Activated gamma-delta T cell (primary cell): ENCODE results near the gene CCNJ.
"Not testable (repeated sequence)": the region's sequence is repeated elsewhere in the genome, so short reads cannot be mapped to it uniquely, and the experiment has no call there.

ENCODE experiments used
- DNase-seq: peaks from one replicate; lab custom pipeline; 2025; lab: John Stamatoyannopoulos, UW
- total RNA-seq, 2 donors: gene quantifications; one replicate each; lab custom pipeline; 2026; lab: John Stamatoyannopoulos, UW

The CCNJ gene, protein sequence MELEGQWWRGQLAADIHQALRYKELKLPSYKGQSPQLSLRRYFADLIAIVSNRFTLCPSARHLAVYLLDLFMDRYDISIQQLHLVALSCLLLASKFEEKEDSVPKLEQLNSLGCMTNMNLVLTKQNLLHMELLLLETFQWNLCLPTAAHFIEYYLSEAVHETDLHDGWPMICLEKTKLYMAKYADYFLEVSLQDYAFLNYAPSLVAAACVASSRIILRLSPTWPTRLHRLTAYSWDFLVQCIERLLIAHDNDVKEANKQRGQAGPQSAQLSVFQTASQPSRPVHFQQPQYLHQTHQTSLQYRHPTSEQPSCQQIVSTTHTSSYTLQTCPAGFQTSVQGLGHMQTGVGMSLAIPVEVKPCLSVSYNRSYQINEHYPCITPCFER
- 18.4 to 25.0 reads per million in 2 donors for total RNA-seq

DNA sequence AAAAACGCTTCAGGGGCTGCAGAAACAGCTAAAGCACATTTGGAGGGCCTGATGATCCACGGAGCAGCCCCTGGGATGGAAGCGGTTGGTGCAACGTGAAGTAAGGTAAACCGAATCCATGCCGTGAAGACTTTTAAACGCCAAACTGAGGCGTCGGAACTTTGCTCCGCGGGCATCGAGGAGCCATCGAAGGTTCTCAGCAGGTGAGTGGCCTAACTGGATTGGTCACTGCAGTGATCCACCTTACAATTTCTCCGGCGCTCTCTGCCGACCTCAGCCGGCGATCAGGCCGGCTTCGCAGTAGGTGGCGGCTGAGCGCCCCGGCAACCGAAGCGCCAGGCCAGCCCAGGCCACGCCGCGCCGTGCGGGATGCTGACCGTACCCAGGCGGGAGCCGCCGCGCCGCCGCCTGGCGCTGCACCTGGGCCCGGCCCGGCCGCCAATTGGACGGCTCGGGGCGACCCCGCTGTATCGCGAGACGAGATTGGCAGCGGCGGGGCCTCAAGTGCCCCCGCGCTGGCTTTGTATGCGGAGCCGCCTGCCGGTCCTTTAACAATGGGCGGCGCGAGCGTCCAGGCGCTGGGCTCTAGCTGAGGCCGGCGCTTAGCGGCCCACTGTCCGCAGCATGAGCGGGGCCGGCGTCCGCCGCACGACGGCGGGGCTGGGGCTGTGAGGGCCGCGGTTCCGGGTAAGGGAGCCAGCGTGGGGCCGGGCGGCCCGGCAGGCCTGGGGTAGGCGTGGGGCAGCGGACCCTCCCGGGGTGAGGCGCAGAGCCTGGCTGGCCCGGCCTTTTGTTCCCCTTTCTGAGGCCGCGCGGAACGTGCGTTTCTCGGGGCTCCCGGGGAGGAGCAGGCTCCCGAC is at the start of gene CCNJ:
TSS of gene CCNJ (plus strand) at position 551 of the 860 bp plus-strand sequence. CDS start 811 bp downstream, outside the sequence.
- DNase-seq = peak; percentile 76

DNA sequence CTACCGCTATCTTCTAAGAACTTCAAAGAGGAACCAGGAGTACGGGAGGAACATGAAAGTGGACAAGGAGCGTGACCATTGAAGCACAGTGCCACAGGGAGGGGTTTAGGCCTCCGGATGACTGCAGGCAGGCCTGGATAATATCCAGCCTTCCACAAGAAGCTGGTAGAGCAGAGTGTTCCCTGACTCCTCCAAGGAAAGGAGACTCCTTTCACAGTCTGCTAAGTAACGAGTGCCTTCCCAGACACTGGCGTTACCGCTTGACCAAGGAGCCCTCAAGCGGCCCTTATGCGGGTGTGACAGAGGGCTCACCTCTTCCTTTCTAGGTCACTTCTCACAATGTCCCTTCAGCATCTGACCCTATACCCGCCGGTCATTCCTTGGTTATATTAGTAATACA is 49.0 kb upstream of the CCNJ start:
- DNase-seq = not testable (repeated sequence)

DNA sequence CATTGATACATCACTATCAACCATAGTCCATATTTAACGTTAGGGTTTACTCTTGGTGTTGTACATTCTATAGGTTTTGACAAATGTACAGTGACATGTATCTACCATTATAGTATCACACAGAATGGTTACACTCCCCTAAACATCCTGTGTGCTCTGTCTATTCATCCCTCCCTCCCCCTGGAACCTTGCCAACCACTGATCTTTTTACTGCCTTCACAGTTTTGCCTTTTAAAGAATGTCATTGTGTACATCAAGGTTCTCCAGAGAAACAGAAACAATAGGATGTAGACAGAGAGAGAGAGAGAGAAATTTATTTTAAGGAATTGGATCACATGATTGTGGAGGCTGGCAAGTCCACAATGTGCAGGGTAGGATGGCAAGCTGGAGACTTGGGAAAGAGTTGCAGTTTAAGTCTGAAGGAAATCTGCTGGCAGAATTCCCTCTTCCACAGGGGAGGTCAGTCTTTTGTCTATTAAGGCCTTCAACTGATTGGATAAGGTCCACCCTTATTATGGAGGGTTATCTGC is 45.1 kb upstream of the CCNJ start:
- DNase-seq = no peak

DNA sequence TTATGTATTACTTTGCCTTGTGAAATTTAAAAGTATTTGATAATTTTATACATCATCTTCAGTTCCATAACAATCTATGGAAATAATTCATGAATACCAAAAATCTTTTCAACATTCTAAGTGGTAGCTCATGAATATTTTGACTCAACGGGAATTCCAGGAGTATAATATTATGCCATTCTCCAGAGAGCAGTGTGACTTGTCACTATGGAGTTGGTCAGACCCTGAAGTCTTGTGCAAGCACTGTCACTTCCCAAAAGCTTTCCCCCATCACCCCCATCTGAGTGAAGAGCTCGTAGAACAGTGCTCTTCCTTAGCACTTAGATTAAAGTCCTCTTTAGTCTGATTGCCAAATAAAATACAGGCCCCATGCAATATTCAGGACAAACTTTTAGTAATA is 29.4 kb upstream of the CCNJ start:
- DNase-seq = no peak

DNA sequence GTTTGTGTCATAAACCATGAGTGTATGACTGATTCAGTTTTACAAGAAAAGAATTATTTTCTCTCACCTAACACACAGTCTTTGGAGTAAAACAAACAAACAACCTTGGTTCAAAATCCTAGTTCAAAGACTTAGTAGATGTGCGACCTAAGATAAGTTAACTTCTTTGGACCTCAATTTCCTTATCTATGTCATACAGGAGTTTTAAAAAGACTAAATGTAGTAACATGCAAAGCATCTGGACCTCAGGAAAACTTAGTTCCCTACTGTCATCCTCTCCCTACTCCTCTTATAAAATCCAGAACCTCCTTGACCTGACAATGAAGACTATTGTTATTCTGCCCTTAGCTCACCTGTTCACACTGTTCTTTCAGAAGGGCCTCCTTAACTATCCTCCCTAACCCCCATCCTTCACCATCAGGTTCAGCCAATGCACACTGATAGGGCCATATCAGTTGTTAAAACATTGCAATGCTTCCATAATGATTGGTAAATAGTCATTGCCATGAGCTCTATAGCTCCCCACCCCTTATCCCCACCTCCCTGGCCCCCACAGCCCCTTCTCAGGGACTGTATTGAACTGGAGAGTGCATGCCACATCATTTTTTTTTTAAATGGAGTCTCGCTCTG is 28.8 kb upstream of the CCNJ start:
- no peak for DNase-seq

DNA sequence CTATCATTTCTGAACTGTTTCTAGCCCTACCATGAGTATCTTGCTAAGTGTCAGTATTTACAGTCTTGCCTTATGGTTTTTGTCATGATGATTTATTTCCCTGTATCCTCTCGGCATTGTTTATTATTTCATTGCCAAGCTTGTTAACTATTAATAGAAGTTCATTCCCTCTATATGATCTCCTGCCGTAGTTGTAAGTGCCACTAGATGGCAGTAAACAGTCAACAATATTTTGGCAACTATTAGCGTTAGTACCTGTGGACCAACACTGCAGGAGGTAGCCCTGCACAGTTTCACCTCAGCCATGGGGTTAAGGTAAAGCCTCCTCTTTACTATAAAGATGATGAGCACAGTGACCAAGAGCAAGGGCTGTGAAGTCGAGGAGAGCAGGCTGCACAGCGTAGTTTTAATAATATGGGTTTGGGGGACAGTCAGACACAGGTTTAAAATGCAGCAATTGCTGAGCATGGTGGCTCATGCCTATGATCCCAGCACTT is 26.1 kb upstream of the CCNJ start:
- no peak for DNase-seq

DNA sequence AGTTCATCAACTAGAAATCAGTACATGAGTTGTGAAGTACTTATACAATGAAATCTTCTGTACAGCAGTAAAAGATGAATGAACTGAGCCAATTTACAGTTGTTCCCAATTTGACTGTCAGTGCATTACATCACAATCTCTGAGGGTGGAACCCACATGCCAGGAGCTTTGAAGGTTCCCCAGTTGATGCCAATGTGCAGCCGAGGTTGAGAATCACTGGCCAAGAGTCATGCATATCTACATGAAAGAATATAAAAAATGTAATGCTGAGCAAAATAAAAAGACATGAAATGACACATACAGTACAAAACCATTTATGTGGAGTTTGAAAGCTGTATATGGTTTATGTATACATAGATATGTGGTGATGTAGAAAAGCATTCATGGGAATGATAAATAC is 22.1 kb upstream of the CCNJ start:
- DNase-seq = no peak

DNA sequence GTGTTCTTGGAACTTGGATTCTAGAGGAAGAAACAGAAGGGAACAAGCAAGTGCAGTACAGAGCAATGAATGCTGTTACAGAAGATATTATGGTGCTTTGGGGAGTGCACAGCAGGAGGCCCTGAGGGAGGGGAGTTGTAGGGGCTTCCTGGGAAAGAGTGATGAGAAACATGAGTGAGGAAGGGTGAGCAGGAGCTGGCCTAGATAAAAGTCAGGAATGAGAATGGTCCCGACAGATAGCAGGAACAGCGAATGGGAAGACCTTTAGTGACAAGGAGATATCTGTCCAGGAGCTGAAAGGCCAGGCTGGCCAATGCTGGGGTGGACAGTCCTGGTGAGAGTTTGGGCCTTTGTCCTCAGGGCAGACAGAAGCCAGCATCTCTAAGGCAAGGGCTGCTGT is 20.6 kb upstream of the CCNJ start:
- DNase-seq = no peak

DNA sequence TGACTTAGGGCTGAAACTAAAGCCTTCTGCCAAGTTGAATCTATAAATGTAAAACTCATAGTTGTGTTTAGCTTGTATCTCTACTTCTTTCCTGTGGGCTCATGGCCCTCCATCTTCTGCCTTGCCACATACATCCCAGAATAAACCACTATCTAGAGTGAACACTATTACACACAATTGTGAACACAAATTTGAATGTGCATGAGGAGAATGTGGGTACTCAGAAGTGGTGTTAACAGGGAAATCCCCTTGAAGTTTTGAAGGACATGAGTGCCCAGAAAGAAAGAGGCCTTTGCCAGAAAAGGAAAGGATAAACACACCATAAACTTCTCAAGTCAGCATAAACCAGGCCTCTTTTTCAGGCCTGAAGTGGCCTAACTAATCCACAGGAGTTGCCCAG is 20.2 kb upstream of the CCNJ start:
- no peak for DNase-seq

DNA sequence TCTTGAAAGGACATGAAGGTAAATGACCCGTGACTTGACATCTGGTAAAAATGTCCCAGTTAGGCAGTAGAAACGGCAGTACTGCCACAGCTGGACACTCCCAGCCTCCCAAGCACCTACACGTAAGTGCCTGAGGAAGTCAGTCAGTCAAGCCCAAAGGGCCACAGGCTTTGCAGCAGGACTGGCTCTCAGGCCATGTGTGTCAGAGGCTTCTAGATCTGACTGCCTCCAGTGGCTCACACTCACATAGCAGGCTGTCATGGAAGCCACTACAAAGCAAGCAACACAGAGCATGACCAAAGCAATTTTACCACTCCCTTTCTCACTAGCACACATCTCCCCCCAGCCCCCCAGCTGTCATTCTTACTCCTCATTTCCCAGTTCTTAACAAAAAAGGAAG is 17.8 kb upstream of the CCNJ start:
- no peak for DNase-seq

DNA sequence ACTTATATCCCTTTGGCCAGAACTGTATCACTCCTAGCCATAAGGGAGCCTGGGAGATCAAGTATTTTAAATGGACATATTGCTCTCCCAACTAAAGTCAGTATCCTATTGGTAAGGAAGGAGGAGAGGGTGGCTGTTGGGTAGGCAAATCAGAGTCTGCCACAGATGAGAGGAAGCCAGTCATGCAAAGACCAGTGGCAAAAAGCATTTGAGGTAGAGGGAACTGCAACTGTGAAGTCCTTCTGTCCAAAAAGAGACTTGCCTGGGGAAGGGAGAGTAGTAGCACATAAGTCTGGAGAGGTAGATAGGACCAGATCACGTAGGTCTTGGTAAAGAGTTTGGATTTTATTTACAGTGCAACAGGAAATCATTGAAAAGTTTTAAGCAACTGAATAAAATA is 8.8 kb upstream of the CCNJ start:
- no peak for DNase-seq

DNA sequence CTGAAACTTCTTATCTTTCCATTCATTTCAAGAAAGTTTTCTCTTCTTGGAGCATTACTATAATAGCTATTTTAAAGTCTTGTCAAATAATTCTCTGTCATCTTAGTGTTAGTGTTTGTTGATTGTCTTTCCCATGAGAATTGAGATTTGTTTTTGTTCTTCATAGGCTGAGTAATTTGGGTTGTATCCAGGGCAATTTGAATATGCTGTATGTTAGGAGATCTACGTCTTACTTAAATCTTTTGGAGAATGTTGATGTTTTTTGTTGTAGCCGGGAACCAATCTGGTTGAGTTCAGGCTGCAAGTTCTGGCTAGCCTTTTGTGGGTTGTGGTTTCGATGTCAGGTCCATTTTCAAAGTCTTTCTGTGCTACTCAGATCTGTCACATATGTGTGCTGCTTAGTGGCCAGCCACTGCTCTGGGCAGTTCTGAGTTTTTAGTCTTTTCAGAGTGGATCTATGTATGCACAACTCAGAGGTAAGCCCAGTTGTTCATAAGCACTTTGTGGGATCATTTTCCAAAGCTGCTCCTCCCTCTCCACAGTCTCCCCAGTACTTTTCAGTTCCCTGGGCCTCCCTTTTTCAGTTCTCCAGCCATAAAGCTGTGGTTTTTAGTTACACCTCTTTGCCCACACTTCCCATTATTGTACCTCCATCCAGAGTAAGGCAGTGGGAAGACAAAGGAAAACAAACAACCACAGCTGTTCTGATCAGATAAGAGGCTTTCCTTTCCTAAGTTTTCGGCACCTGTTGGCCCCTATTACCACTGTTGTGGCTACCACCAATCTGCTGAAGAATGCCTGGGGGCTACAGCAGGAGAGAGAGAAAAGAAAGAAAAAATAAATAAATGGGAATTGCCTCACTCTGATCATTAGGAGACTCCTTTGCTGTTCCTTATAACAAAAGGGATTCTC is 4.7 kb upstream of the CCNJ start:
- DNase-seq = no peak

DNA sequence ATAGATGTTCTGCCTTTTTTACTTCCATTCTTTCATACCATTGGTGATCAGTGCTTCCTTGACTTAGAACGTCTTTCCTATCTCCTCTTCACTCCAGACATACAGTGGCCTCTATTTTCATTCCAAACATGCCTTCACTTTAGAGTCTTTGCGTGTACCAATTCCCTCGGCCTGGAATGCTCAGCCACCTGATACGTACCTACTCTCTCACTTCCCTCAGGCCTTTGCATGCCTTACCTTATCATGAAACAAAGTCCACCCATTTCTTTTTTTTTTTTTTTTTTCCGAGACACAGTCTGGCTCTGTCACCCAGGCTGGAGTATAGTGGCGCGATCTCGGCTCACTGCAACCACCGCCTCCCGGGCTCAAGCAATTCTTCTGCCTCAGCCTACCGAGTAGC is 2.2 kb upstream of the CCNJ start:
- no peak for DNase-seq

DNA sequence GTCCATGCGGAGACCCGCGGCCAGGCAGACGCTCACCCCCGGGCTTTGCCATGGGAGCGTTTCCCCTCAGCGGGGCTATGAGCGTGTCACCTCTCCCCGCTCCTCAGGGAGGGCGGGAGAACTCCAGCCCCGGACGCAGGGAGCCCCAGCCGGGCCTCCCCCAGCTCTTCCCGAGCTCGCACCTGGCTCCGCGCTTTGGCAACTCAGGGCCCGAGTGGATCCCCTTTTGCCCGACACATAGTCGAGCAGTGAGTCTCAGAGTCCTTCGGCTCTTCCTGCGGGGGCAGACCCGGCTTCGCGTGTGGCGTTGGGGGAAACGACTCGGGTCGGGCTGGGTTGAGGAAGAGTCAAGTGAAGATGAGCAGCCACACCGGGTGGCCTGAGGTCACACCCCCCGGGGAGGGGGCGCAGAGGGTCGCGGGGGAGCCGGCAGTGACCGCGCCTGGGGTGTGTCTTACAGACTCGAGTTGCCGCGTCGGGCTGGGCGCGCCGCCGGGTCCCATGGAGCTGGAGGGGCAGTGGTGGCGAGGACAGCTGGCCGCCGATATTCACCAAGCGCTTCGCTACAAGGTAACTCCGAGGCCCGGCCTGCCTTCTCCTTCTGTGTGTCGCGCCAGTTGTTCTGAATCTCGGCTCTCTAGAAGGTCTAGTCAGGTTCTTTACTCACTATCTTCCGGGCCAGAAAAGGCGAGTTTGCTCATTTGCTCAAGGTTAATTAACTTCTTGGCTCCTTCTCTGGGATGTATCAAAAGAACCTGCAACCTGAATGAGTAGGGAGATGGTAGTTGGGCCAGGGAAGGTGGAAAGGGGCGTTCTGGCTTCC is 721 bp downstream of the CCNJ start:
- peak; percentile 19 for DNase-seq

DNA sequence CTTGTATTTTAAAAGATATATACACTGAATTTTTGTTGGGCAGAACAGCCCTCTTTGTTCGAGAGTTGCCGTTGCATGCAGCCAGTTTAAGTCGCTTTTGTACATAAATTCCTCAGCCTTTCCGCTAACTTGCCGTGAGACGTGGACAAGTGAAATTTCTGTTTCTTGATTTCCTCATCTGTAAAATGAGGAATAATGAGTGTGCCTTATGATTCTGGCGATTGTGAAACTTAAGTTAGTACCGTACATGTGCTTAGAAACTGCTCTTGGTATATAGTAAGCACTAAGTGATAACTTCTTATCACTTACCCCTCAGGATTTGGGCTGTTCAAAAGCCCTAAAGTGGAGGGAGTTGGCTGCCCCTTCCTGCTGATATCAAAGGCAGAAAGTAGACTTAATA is 1.4 kb downstream of the CCNJ start:
- no peak for DNase-seq

DNA sequence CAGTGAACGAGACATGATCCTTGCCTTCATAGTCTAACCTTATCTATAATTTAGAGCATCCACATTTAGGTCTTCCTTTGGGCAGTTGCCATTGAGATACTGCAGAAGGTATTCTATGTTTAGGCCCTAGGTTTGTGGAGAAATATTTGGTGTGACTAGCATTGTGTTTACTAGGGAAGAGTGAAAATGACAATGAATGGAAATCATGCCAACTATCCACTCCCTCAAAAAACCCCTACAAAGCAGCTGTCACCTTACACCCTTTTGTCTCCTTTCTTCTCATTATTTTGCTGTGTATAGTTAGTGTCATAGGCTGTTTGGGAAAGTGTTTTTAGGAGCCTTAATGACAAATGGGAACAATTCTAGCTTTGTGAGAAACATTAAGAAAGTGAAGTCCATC is 3.2 kb downstream of the CCNJ start:
- no peak for DNase-seq

DNA sequence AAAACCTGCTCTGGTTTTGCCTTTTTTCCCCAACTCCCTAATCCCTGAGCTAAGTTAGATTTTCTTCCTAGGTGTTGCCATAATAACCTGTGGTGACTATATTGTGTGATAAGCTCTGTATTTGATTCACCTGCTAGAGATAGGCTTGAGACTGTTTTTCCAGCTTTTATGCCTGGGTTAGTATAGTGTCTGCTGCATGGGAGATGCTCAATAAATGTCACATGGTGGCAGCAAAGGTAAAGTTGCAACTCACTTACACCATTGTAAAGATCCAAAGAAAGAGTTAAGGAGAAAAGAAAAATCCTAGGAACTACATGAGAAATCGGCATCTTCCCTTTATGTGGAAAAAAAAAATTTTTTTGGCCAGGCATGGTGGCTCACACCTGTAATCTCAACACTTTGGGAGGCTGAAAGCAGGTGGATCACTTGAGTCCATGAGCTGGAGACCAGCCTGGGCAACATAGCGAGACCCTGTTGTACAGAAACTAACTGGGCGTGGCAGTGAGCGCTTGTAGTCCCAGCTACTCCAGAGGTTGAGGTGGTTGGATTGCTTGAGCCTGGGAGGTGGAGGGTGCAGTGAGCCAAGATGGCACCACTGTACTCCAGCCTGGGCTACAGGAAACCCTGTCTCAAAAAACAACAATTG is 3.7 kb downstream of the CCNJ start:
- DNase-seq = no peak

DNA sequence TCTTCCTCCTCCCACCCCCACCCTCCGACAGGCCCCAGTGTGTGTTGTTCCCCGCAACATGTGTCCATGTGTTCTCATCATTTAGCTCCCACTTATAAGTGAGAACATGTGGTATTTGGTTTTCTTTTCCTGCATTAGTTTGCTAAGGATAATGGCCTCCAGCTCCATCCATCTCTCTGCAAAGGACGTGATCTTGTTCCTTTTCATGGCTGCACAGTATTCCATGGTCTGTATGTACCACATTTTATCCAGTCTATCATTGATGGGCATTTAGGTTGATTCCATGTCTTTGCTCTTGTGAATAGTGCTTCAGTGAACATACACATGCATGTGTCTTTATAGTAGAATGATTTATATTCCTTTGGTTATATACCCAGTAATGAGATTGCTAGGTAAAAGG is 4.5 kb downstream of the CCNJ start:
- not testable (repeated sequence) for DNase-seq

DNA sequence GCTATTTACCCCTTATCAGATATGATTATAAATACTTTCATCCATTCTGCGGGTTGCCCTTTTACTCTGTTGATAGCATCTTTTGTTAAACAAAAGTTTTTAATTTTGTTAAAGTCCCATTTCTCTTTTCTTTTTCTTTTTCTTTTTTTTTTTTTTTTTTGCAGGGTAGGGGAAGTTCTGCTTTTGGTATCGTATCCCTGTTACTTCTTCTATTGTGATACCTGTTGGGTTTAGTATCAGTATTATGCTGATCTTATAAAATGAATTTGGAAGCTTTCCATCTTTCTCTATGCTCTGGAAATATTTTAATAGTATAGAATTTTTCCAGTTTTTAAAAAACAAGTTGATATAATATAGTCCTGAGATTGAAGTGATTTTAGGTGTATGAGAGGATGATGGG is 6.0 kb downstream of the CCNJ start:
- DNase-seq = no peak

DNA sequence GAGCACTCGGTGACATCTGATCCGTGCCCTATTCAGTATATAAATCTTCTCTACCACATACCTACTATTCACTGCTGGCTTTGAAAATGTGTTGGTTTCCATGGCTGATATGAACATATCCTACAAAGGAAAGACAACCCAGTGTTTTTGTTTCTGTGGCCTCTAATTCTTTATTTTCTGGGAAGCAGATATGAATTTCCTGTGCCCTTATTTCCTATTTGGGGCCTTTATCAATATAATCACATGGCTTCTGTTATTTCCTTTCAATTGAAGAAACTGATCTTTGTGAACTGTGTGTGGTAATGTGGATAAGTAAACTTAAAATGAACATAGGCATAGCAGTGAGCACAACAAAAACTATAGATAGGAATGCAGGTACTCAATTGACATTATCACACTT is 10.6 kb downstream of the CCNJ start:
- no peak for DNase-seq
